Endothelial cell of umbilical vein (primary cell): ENCODE results near the gene PHOX2B.

ENCODE experiments used
- EZH2 ChIP-seq: IDR thresholded peaks from 2 replicates; pipeline ENCODE4 v1.6.1; 2012; ENCODE audit warnings: borderline replicate concordance, low read depth, mild to moderate bottlenecking, moderate library complexity, low read length, inconsistent platforms; ENCODE audit not compliant: severe bottlenecking
- FOS ChIP-seq: IDR thresholded peaks from 2 replicates; pipeline ENCODE4 v1.6.1; 2011; ENCODE audit warnings: mild to moderate bottlenecking, low read length, moderate library complexity, borderline replicate concordance; ENCODE audit not compliant: insufficient read depth
- JUN ChIP-seq: IDR thresholded peaks from 2 replicates; pipeline ENCODE4 v1.6.1; 2011; ENCODE audit warnings: borderline replicate concordance, low read depth; ENCODE audit not compliant: insufficient read length, insufficient read depth
- MAX ChIP-seq: IDR thresholded peaks from 2 replicates; pipeline ENCODE4 v1.6.1; 2011; ENCODE audit not compliant: insufficient read depth, insufficient read length
- MYC ChIP-seq: IDR thresholded peaks from one replicate; pipeline ENCODE4 v1.6.1; 2011; ENCODE audit warnings: mild to moderate bottlenecking, low read depth, low read length
- POLR2A ChIP-seq: IDR thresholded peaks from 2 replicates; pipeline ENCODE4 v1.6.1; 2012; ENCODE audit warnings: low read depth, mild to moderate bottlenecking, control low read depth, low read length
- POLR2AphosphoS5 ChIP-seq: IDR thresholded peaks from 2 replicates; pipeline ENCODE4 v1.6.1; 2012; ENCODE audit warnings: low read depth, mild to moderate bottlenecking, control low read depth, low read length, moderate library complexity; ENCODE audit not compliant: insufficient read depth
- TF ChIP-seq, protein P1 (sequence below), 2 donors: IDR thresholded peaks; 1 replicate in 1 of 2; 2 replicates in 1 of 2; pipeline ENCODE4 v1.5.1; 2011; ENCODE audit warnings: low read length in 2 of 2, mild to moderate bottlenecking in 2 of 2, moderate library complexity in 2 of 2, control low read depth in 1 of 2, inconsistent platforms in 1 of 2, low read depth in 1 of 2; ENCODE audit not compliant: insufficient read depth in 1 of 2; ENCODE audit errors: extremely low read depth in 1 of 2

DNA sequence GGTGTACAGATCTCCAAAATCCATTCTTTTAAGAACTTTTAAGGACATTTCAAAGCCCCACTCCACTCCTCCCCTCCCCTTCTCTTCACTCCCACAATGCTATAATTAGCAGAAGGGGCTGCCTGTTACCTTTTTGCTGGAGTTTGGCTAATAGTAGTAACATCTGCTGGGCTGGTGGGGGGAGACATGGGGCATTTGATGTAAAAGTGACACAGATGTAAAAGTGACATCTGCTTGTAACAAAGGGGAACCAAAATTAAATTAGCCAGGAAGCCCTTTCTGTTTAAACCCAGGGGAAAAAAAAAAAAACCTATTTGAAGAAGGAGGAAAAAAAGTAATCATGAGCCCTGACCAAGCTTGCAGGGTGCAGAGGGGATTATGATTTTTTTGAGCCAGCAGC is 5.4 kb upstream of the PHOX2B start:
- TF ChIP-seq, protein P1, sequence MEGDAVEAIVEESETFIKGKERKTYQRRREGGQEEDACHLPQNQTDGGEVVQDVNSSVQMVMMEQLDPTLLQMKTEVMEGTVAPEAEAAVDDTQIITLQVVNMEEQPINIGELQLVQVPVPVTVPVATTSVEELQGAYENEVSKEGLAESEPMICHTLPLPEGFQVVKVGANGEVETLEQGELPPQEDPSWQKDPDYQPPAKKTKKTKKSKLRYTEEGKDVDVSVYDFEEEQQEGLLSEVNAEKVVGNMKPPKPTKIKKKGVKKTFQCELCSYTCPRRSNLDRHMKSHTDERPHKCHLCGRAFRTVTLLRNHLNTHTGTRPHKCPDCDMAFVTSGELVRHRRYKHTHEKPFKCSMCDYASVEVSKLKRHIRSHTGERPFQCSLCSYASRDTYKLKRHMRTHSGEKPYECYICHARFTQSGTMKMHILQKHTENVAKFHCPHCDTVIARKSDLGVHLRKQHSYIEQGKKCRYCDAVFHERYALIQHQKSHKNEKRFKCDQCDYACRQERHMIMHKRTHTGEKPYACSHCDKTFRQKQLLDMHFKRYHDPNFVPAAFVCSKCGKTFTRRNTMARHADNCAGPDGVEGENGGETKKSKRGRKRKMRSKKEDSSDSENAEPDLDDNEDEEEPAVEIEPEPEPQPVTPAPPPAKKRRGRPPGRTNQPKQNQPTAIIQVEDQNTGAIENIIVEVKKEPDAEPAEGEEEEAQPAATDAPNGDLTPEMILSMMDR (IDR thresholded peaks at IDR 0.05; ENCODE audit: extremely low read depth in 1 of 2, insufficient read depth in 1 of 2, low read depth in 1 of 2, low read length in 2 of 2), result no peak
- TF ChIP-seq JUN (no peak), POLR2AphosphoS5 (no peak), EZH2 (no peak), FOS (no peak), POLR2A (no peak), MAX (no peak), MYC (no peak)
